Parathyroid adenoma (tissue), 2 donors: ENCODE data around the gene SHC4.

Experiments
- H2AFZ ChIP-seq: fragments of 300-600 bp; sonication (generic); one replicate; pipeline ENCODE4 v1.7.0; 2017; ENCODE audit warnings: antibody characterized with exemption, mild to moderate bottlenecking
- H3K27ac ChIP-seq: fragments of 300-600 bp; sonication (generic); one replicate; pipeline ENCODE4 v1.7.0; 2017
- H3K27me3 ChIP-seq: fragments of 300-600 bp; sonication (generic); one replicate; pipeline ENCODE4 v1.7.0; 2017; ENCODE audit warnings: low read length; ENCODE audit not compliant: control insufficient read depth, insufficient read depth
- H3K36me3 ChIP-seq: fragments of 300-600 bp; sonication (generic); one replicate; pipeline ENCODE4 v1.7.0; 2017; ENCODE audit warnings: low read length; ENCODE audit not compliant: control insufficient read depth, insufficient read depth
- H3K4me1 ChIP-seq: fragments of 300-600 bp; sonication (generic); one replicate; pipeline ENCODE4 v1.7.0; 2017; ENCODE audit warnings: control low read depth
- H3K4me2 ChIP-seq: fragments of 300-600 bp; sonication (generic); one replicate; pipeline ENCODE4 v1.7.0; 2017; ENCODE audit warnings: low read length
- H3K4me3 ChIP-seq: fragments of 300-600 bp; sonication (generic); one replicate; pipeline ENCODE4 v1.7.0; 2017; ENCODE audit warnings: low read depth, low read length
- H3K79me2 ChIP-seq: fragments of 300-600 bp; sonication (generic); one replicate; pipeline ENCODE4 v1.7.0; 2017; ENCODE audit warnings: control low read depth
- H3K9ac ChIP-seq: fragments of 300-600 bp; sonication (generic); one replicate; pipeline ENCODE4 v1.7.0; 2017; ENCODE audit warnings: mild to moderate bottlenecking
- H3K9me3 ChIP-seq: fragments of 300-600 bp; sonication (generic); one replicate; pipeline ENCODE4 v1.7.0; 2017; ENCODE audit warnings: low read length; ENCODE audit not compliant: control insufficient read depth
- TF ChIP-seq, protein P1 (sequence below): fragments of 300-600 bp; sonication (generic); IDR thresholded peaks from one replicate; pipeline ENCODE4 v1.7.0; 2017; ENCODE audit warnings: antibody characterized with exemption, mild to moderate bottlenecking
- donor health status: primary hyperparathyroidism.

SHC4 gene

DNA sequence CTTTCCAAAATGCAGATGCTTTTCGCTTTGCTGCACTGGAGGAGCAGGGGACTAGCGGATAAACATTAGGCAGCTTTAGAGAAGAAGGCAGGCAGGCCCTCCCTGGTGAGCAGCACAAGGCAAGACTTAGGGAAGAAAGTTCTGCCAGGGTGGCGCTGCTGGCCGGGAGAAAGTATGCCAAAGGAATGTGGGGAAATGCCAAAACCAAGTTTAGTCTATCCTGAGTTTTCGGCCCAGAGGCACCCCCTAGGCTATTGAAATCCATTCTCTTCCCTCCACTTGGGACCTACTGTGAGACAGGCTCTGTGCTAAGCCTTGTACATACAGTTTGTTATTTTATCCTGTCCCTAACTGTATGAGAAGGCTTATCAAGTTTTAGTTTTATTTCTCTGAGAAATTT is 9.2 kb downstream of the SHC4 start:
- H3K9me3 ChIP-seq: no peaks in the 10 kb centered on the region
- H3K27me3 ChIP-seq: no peaks in the 10 kb centered on the region
- no peak overlapping the region for H3K27ac ChIP-seq
- H3K9ac ChIP-seq: no peak overlapping the region
- no peaks in the 10 kb centered on the region for H3K4me1 ChIP-seq
- no peak overlapping the region for H2AFZ ChIP-seq
- H3K79me2 ChIP-seq: no peaks in the 10 kb centered on the region
- TF ChIP-seq, protein P1, sequence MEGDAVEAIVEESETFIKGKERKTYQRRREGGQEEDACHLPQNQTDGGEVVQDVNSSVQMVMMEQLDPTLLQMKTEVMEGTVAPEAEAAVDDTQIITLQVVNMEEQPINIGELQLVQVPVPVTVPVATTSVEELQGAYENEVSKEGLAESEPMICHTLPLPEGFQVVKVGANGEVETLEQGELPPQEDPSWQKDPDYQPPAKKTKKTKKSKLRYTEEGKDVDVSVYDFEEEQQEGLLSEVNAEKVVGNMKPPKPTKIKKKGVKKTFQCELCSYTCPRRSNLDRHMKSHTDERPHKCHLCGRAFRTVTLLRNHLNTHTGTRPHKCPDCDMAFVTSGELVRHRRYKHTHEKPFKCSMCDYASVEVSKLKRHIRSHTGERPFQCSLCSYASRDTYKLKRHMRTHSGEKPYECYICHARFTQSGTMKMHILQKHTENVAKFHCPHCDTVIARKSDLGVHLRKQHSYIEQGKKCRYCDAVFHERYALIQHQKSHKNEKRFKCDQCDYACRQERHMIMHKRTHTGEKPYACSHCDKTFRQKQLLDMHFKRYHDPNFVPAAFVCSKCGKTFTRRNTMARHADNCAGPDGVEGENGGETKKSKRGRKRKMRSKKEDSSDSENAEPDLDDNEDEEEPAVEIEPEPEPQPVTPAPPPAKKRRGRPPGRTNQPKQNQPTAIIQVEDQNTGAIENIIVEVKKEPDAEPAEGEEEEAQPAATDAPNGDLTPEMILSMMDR: no peak
- H3K4me3 ChIP-seq: no peak overlapping the region
- no peaks in the 10 kb centered on the region for H3K36me3 ChIP-seq
- no peak overlapping the region for H3K4me2 ChIP-seq

DNA sequence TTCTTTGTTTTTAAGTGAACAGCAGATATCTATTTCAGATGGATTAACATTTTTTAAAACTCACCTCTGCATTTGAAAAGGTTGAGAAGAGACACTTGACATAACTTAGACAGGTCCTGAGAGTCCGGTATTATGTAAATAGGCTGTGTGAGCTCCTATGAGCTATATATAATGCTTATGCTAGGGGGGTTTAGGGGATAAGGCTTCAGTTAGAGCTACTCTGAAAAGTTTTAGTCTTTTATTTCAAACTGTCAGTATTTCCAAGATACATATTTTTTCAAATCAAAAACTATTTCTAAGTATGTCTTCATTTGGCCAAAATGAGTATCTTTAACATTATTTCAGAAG is 16.9 kb downstream of the SHC4 start:
- H3K9me3 ChIP-seq: no peaks in the 10 kb centered on the region
- H3K4me1 ChIP-seq: no peaks in the 10 kb centered on the region
- H3K79me2 ChIP-seq: no peaks in the 10 kb centered on the region
- no peaks in the 10 kb centered on the region for H3K27me3 ChIP-seq
- no peak overlapping the region for H2AFZ ChIP-seq
- no peak overlapping the region for H3K27ac ChIP-seq
- TF ChIP-seq, protein P1: no peak
- no peak overlapping the region for H3K4me2 ChIP-seq
- no peak overlapping the region for H3K4me3 ChIP-seq
- H3K9ac ChIP-seq: no peak overlapping the region
- no peaks in the 10 kb centered on the region for H3K36me3 ChIP-seq

DNA sequence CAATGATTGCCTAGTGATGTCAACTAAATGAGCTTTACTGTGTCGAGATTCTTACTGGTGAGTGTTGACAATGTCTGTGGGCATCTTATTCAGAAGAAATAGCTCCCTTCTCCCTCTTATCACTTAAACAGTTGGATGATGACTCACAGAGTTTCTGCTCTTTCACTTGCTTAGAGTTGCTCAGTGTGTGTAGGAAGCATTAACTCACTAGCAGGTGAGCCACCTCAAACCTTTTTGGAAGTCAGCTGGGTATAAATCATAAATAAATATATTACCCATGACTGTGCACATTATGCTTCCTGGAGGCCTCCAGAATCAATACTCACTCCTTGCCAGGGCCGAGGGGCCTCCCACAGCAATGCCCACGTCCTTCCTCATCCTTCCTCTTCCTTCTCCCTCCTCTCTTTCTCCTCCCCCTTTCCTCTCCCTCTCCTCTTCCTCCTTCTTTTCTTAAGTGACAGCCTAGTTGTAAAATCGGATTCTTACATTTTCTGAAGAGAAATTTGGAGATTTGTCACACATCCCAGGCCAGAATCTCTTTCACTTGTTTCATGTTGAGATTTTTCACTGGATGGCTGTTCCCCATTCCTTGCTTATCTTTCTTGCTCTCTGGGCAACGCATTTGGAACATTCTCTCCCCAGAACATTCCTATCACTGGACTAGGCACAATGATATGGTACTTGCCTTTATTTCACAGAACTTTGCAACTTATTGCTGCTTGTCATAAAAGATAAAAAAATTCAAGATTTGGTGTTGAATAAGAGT is 17.5 kb downstream of the SHC4 start:
- Histone ChIP-seq H3K9me3 (no peaks in the 10 kb centered on the region), H3K27ac (no peak overlapping the region), H3K27me3 (no peaks in the 10 kb centered on the region), H3K4me3 (no peak overlapping the region), H3K9ac (no peak overlapping the region), H3K79me2 (no peaks in the 10 kb centered on the region), H2AFZ (no peak overlapping the region), H3K36me3 (no peaks in the 10 kb centered on the region), H3K4me2 (no peak overlapping the region), H3K4me1 (no peaks in the 10 kb centered on the region)
- TF ChIP-seq, protein P1: no peak

DNA sequence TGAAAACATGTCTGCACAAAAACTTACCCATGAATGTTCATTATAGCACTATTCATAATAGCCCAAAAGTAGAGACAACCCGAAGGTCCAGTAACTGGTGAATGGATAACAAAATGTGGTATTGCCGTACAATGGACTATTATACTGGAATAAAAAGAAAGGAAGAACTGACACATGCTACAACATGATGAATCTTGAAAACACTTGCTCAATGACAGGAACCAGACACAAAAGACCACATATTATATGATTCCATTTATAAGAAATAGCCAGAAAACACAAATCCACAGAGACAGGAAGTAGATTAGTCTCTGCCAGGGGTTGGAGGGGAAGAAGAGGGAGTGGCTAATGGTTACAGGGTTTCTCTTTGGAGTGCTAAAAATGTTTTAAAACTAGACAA is 18.3 kb downstream of the SHC4 start:
- H2AFZ ChIP-seq: no peak overlapping the region
- no peaks in the 10 kb centered on the region for H3K27me3 ChIP-seq
- H3K27ac ChIP-seq: no peak overlapping the region
- no peaks in the 10 kb centered on the region for H3K36me3 ChIP-seq
- no peaks in the 10 kb centered on the region for H3K4me1 ChIP-seq
- H3K4me3 ChIP-seq: no peak overlapping the region
- TF ChIP-seq, protein P1: no peak
- no peak overlapping the region for H3K4me2 ChIP-seq
- no peaks in the 10 kb centered on the region for H3K9me3 ChIP-seq
- no peak overlapping the region for H3K9ac ChIP-seq
- H3K79me2 ChIP-seq: no peaks in the 10 kb centered on the region

DNA sequence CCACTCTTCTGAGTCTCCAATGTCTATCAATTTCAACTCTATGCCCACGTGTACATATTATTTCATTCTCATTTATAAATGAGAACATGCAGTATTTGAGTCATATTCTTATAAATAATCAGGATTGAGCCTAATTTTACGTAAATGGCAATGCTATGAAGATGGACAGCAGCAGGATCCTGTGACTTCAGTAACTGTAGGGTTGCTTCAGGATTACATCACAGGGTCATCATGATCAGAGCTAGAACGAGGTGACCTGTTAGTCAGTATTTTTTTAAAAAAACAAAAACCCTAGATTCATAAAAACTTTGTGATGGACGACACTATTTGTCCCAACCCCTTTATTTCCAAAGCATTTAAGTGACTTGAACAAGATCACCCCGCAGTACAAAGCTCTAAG is 21.8 kb downstream of the SHC4 start:
- H3K36me3 ChIP-seq: no peaks in the 10 kb centered on the region
- no peaks in the 10 kb centered on the region for H3K79me2 ChIP-seq
- TF ChIP-seq, protein P1: no peak
- no peak overlapping the region for H3K27ac ChIP-seq
- H3K9ac ChIP-seq: no peak overlapping the region
- H3K4me1 ChIP-seq: no peaks in the 10 kb centered on the region
- no peaks in the 10 kb centered on the region for H3K27me3 ChIP-seq
- no peak overlapping the region for H3K4me3 ChIP-seq
- H2AFZ ChIP-seq: no peak overlapping the region
- no peak overlapping the region for H3K4me2 ChIP-seq
- no peaks in the 10 kb centered on the region for H3K9me3 ChIP-seq
